Measurements from ENCODE around the gene ACOT7. TPM values are rescaled to one million over a fixed set of nuclear protein-coding genes. Genes with fewer than 3 reads are reported as not detected.
"Not testable (repeated sequence)": the region's sequence is repeated elsewhere in the genome, so short reads cannot be mapped to it uniquely, and the experiment has no call there.

Gene ACOT7
- total RNA-seq, 4 donors from 2014 or later: 15.0 to 38.7 (median 28.6) TPM

DNA sequence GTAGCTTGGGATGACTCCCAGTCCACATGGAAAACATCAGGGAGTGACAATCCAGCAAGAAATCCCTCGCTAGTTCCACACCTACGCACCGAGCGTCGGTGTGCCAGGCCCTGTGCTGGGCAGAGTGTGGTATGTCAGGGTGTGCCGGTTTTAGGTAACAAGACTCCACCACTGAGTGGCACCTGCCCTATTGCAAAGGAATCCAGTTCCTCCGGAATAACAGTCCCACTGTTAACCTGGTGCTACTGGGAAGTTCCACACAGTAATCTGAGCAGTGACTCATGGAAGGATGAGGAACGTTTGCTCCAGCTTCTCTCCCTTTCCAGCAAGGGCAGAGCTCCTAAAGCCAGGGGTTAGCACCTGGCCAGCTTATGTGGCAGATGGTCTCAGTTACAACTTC is 173.3 kb downstream of the ACOT7 start:
- TF ChIP-seq EP300 (IDR thresholded peaks at IDR 0.05) (no peak), POLR2A (IDR thresholded peaks at IDR 0.05; ENCODE audit: low read depth) (no peak), POLR2AphosphoS5 (IDR thresholded peaks at IDR 0.05) (no peak)
- TF ChIP-seq, protein P1, sequence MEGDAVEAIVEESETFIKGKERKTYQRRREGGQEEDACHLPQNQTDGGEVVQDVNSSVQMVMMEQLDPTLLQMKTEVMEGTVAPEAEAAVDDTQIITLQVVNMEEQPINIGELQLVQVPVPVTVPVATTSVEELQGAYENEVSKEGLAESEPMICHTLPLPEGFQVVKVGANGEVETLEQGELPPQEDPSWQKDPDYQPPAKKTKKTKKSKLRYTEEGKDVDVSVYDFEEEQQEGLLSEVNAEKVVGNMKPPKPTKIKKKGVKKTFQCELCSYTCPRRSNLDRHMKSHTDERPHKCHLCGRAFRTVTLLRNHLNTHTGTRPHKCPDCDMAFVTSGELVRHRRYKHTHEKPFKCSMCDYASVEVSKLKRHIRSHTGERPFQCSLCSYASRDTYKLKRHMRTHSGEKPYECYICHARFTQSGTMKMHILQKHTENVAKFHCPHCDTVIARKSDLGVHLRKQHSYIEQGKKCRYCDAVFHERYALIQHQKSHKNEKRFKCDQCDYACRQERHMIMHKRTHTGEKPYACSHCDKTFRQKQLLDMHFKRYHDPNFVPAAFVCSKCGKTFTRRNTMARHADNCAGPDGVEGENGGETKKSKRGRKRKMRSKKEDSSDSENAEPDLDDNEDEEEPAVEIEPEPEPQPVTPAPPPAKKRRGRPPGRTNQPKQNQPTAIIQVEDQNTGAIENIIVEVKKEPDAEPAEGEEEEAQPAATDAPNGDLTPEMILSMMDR (IDR thresholded peaks at IDR 0.05): no peak
- WGBS: 80% methylated on average over 8 of the region's 8 CpGs
- no peak for DNase-seq (ENCODE audit: extremely low spot score)
- Histone ChIP-seq H3K4me1 (peaks cover 6 to 31% (median 8%) of the 10 kb centered on the region in 4 donors), H3K27ac (replicated peaks in 1 of 4) (no peak overlapping the region), H3K4me3 (no peak overlapping the region), H3K27me3 (no peaks in the 10 kb centered on the region), H3K36me3 (peaks cover 15 to 68% (median 51%) of the 10 kb centered on the region in 4 donors), H3K9me3 (no peaks in the 10 kb centered on the region)
- intact Hi-C loops (cut with DNase I): no loop called here

DNA sequence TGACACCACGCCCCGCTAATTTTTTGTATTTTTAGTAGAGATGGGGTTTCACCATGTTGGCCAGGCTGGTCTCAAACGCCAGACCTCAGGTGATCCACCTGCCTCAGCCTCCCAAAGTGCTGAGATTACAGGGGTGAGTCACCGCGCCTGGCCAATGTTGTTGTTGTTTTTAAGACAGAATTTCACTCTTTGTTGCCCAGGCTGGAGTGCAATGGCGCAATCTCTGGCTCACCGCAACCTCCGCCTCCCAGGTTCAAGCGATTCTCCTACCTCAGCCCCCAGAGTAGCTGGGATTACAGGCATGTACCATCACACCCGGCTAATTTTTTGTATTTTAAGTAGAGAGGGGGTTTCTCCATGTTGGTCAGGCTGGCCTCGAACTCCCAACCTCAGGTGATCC is 173.9 kb downstream of the ACOT7 start:
- intact Hi-C loops (cut with DNase I); H3K9me3 ChIP-seq; DNase-seq (ENCODE audit: extremely low spot score); H3K27ac ChIP-seq (replicated peaks in 1 of 4); H3K27me3 ChIP-seq; H3K4me3 ChIP-seq: not testable (repeated sequence)
- WGBS: 93% methylated on average over 7 of the region's 11 CpGs
- Histone ChIP-seq H3K36me3 (peaks cover 11 to 63% (median 45%) of the 10 kb centered on the region in 4 donors), H3K4me1 (peaks cover 6 to 29% (median 8%) of the 10 kb centered on the region in 4 donors)

DNA sequence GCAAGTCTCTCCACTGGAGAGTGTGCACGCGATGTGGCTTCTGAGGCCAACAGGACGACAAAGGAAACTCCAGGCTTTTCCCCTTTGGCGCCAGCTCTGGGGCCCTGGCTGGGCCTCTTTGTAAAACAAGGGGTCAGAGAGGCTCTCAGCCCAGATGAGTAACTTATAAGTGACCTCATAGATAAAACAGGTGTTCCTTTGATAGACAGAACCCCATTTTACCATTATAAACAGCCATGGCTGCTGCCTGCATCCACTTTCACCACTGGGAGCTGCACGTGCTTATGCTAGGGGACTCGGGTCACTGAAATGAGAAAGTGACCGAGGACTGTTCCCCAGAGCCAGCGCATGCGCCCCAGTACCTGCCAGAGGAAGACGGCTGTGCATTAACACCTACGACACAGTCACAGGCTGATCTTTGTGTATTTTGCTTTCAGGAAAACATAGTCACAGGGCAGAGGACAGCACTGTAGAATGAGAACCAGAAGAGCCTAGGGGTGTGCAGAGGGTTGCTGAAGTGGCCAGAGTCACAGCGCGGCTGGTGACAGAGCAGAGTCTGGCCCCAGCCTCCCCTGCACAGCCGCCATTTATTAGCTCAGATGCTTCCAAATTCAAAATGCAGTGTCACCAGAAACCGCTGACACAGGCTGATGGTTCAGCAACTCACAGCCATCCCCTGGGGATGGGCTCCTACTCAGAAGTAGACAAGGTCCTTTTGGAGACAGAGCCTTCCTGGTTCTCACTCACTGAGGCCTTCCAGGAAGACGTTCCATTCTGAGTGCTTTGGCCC is 175.0 kb downstream of the ACOT7 start:
- intact Hi-C loops (cut with DNase I): no loop called here
- no peak for DNase-seq (ENCODE audit: extremely low spot score)
- TF ChIP-seq, protein P1 (IDR thresholded peaks at IDR 0.05): no peak
- TF ChIP-seq EP300 (IDR thresholded peaks at IDR 0.05) (no peak), POLR2AphosphoS5 (IDR thresholded peaks at IDR 0.05) (no peak), POLR2A (IDR thresholded peaks at IDR 0.05; ENCODE audit: low read depth) (no peak)
- Histone ChIP-seq H3K9me3 (no peaks in the 10 kb centered on the region), H3K4me3 (no peak overlapping the region), H3K27me3 (no peaks in the 10 kb centered on the region), H3K27ac (replicated peaks in 1 of 4) (no peak overlapping the region), H3K4me1 (peaks cover 6 to 18% (median 8%) of the 10 kb centered on the region in 4 donors), H3K36me3 (peaks cover 0 to 55% (median 34%) of the 10 kb centered on the region in 4 donors)
- 83% methylated on average over 12 of the region's 16 CpGs for WGBS

Small RNA genes within 50 kb of the gene (small RNA-seq; reads per million reads assigned to genes)
- 0 reads per million in 3 donors for gene MIR4252

Other genes starting within 250 kb of the ACOT7 start
- gene CHD5, start 213.4 kb downstream of the ACOT7 start, total RNA-seq: 10 to 100 TPM in 2 of 4 donors, 1 to 10 TPM in 2; 5.5 to 16.9 (median 12.0) TPM
- 100 to 1,000 TPM; 150 to 225 (median 218) TPM for gene RPL22, start 194.2 kb downstream of the ACOT7 start, total RNA-seq
- 10 to 100 TPM; 10.8 to 43.2 (median 20.2) TPM for gene RNF207, start 187.6 kb downstream of the ACOT7 start, total RNA-seq
- 10 to 100 TPM; 60.0 to 89.5 (median 77.8) TPM for gene ICMT, start 157.8 kb downstream of the ACOT7 start, total RNA-seq
- not detected for gene HES3, start 149.6 kb downstream of the ACOT7 start, total RNA-seq
- gene GPR153, start 132.7 kb downstream of the ACOT7 start, total RNA-seq: 10 to 100 TPM in 2 of 4 donors, 1 to 10 TPM in 2; 5.5 to 11.0 (median 9.3) TPM
- gene HES2, start 26.2 kb upstream of the ACOT7 start, total RNA-seq: not detected
- gene ESPN, start 31.0 kb upstream of the ACOT7 start, total RNA-seq: 1 to 10 TPM in 2 of 4 donors, under 1 TPM in 1, not detected in 1; 0.33 to 1.0 (median 1.0) TPM
- gene TNFRSF25, start 72.4 kb upstream of the ACOT7 start, total RNA-seq: 1 to 10 TPM; 2.5 to 9.1 (median 9.1) TPM
- 10 to 100 TPM in 2 of 4 donors, 1 to 10 TPM in 2; 5.8 to 18.1 (median 12.0) TPM for gene PLEKHG5, start 97.9 kb upstream of the ACOT7 start, total RNA-seq
- 10 to 100 TPM; 16.6 to 25.0 (median 21.1) TPM for gene NOL9, start 160.7 kb upstream of the ACOT7 start, total RNA-seq
- gene TAS1R1, start 161.5 kb upstream of the ACOT7 start, total RNA-seq: not detected
- gene ZBTB48, start 186.2 kb upstream of the ACOT7 start, total RNA-seq: 10 to 100 TPM; 15.0 to 24.9 (median 16.4) TPM
- gene KLHL21, start 209.1 kb upstream of the ACOT7 start, total RNA-seq: 100 to 1,000 TPM in 3 of 4 donors, 10 to 100 TPM in 1; 98.4 to 184 (median 130) TPM
- gene PHF13, start 220.0 kb upstream of the ACOT7 start, total RNA-seq: 10 to 100 TPM; 16.6 to 32.1 (median 27.9) TPM
- 10 to 100 TPM; 13.8 to 34.6 (median 25.0) TPM for gene THAP3, start 231.1 kb upstream of the ACOT7 start, total RNA-seq

Measured in esophagus muscularis mucosa (tissue), 4 donors.